Renal pelvis (tissue), 4 donors: ENCODE data around the gene LAMB1. TPM values are rescaled to one million over a fixed set of nuclear protein-coding genes. Genes with fewer than 3 reads are reported as not detected.
"Not testable (repeated sequence)": the region's sequence is repeated elsewhere in the genome, so short reads cannot be mapped to it uniquely, and the experiment has no call there.

Experiments used
- DNase-seq: peaks from one replicate; pipeline ENCODE4 v3.0.0-alpha.2; 2013
- polyA plus RNA-seq, 3 donors: library from polyadenylated mRNA; unstranded; fragments of 120-200 nt; gene quantifications; one replicate each; pipeline ENCODE4 v1.2.1, GENCODE V29; 2013; ENCODE audit not compliant: insufficient read length in 3 of 3

Gene LAMB1
- polyA plus RNA-seq, 3 donors = 618 to 855 (median 711) TPM

DNA sequence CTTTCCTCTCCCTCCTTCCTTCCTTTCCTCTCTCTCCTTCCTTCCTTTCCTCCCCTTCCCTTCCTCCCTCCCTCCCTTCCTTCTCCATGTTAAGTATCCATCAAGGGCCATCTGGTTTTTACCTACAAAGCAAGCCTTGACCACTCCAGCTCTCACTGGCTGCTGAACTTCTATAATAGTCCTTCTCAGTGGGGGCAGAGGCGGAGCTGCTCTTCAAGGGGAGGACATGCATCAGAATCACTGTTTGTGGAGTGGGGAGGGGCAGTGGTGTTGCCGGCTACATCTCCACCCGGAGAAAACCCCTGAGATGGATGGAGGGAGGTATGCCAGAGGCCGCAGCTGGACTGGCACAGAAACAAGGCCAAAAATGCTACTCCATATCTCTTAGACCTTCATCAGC lies 25.9 kb downstream of the LAMB1 start:
- DNase-seq = no peak

DNA sequence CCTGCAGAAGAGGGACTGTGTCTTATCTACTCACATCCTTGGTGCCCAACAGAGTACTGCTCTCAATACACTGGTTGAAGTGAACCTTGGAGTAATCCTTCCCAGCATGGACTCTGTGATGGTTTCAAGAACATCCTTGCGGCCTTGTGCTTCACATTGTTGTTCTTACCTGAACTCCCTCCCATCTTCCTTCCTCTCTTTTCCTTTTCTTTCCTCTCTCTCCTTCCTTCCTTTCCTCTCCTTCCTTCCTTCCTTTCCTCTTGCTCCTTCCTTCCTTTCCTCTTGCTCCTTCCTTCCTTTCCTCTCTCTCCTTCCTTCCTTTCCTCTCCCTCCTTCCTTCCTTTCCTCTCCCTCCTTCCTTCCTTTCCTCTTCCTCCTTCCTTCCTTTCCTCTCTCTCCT lies 26.3 kb downstream of the LAMB1 start:
- no peak for DNase-seq

DNA sequence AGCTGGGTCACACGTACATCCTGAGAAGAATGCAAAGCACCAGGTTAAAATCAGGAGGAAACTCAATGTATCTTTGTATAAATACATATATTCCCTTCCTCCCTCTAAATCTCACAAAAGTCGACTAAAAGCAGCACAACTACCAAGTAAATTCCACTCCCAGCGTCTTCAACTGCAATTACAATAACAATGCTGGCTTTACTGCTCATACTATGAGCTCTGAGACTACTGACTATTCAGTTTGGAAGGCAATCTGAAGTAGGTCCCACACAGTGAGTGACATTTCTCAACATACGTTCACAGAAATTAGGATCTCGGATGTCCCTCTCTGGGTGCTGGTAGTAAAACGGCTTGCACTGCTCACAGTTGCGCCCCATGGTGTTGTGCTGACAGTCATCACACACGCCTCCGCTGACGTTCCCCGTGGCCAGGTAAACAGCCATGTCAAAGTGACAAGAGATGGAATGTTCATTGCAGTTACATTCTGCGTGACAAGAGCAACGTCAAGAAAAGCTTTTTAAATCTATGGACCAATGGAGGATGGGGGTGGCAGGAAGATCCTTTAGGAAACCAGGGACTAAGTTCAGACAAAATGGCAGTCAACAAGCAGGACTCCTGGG lies 27.5 kb downstream of the LAMB1 start:
- DNase-seq = no peak

DNA sequence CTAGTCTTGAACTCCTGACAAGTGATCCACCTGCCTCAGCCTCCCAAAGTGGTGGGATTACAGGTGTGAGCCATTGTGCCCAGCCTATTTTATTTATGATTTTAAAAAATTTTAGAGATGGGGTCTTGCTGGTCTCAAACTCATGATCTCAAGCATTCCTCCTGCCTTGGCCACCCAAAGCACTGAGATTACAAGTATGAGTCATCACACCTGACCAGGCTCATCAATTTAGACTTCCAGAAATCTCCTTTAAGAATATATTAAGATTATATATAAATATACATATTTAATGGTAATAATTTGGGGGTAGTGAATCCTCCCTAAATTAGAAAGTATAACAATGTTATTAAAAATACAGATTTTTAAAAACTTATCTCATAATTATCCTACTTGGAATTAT lies 29.1 kb downstream of the LAMB1 start:
- DNase-seq = no peak

DNA sequence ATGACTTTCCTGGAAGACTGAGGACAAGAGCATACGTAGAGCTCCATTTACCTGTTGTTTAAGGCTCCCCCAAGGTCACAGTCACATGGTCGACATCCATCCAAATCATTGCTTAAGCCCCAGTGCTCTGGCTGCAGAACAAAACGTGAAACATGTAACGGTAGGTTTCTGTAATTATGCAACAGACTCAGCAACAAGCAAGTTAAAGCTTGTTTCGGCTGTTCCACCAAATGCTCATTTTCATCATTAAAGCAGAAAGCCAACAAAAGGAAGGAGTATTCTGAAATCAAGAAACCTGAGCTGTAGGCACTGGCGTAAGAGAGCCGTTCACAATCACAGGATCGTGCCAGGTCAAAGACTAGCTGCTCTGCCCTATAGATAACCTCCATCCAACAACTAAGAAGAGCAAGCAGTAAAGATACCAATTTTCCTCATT lies 30.0 kb downstream of the LAMB1 start:
- no peak for DNase-seq

DNA sequence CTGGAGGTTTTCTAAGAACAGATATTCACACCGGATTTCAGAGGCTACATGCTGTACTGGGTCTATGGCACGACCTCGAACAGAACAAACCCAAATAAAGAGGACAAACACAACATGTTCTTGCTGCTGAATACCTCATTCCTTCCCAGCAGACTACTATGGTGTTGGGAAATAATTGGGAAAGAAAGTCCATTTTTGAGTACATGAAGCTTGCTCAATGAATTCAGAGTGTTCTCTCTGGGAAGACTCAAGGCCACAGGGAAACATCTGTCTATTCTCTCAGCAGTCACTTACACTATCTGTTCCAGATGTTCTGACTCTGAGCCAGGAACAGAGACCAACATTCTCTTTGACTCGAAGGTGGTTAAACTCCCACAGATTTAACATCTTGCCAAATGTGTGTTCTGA lies 30.9 kb downstream of the LAMB1 start:
- no peak for DNase-seq

DNA sequence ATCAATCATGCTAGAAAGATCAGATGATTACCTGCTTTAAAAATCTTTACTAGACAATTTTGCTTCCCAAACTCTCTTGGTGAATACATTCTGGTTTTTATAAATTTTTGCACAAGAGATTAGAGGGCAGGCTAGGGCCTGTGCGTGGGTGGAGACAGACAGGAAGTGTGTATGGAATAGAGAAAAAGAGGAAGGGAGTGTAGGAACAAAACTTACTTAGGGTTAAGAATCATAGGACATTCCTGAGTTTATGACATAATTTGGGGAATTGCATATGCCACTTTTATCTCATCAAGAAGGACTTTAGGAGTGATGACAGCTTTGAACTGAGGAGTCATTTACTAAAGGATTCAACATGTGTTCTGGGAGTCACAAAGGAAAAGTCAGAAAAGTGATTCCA lies 31.3 kb downstream of the LAMB1 start:
- DNase-seq = no peak

DNA sequence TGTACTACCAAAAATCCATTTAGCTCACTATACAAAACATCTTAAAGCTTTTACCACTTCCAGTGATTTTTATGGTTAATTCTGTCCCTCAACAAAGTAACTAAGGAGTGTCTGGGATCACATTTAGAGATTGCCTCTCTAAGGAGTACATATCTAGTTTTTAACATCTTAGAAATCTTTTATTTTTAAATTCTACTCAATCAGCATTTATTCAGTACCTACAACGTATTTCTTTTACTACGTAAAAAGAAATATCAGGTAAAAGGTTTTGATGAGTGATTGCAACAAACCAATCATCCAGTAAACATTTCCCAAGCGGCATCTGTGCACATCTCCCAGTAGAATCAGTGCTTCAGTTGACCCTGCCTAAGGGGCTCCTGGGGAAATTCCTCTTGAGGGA lies 31.9 kb downstream of the LAMB1 start:
- no peak for DNase-seq

DNA sequence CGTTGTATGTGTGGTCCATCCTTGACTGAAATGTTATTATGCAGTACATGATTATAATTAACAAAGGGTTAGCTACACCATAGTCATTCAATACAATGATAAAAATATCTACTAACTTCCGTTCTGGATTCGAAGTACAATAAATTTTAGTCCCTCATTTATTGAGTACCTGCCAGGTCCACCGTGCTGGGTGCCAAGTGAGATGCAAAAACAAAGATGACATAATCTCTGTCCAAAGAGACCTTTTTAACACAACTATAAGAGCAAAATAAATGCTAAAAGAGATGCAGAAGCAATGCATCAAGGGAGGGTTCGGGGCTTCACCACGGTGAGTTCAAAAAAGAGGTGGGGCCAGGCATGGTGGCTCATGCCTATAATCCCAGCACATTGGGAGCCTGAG lies 33.1 kb downstream of the LAMB1 start:
- no peak for DNase-seq

DNA sequence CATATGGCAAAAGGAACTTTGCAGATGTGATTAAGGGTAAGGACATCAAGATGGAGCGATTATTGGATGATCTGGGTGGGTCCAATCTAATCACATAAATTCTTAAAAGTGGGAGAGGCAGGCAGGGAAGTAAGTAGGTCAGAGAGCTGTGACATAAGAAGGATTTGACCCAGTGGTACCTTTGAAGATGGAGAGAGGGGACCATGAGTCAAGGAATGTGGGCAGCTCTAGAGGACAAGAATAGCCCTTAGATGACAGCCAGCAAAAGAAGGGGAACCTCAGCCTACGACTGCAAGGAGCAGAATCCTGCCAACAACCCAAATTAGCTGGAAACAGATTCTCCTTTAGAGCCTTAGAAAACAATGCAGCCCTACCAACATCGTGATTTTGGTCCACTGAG lies 34.5 kb downstream of the LAMB1 start:
- DNase-seq = no peak

DNA sequence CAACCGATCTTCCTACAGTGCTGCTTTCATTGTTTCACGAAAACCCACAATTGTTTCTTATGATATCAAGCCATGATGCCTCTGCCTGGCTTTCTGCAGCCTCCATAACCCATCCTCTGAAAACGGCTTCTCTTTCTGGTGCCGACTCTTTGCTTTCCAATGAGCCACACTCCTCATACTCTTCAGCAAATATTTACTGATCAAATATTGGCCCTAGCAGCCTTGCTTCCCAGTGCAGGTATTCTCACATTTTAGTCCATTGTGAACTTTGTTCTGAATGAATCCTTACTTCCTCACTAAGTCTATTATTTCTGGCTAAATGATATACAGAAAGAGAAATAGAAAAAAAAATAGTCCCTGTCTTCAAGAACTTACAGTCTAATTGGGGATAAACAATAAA lies 35.5 kb downstream of the LAMB1 start:
- no peak for DNase-seq

DNA sequence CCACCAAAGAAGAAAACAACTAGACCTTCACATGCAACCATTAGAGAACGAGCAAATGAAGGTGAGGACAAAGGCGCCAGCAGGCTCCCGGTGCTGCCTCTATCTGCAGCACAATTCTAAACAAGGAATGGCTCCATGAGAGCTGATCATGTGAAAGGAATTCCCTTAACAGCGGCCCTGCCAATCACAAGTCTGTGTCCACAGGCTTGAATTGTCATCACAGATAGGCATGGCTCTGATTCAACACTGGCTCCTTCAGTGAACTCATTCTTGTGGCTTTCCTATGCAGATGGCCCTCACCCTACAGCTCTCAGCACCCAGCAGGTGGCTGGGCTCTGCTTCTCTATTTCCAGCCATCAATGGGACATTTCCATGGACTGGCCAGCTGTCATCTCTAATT lies 36.2 kb downstream of the LAMB1 start:
- no peak for DNase-seq

DNA sequence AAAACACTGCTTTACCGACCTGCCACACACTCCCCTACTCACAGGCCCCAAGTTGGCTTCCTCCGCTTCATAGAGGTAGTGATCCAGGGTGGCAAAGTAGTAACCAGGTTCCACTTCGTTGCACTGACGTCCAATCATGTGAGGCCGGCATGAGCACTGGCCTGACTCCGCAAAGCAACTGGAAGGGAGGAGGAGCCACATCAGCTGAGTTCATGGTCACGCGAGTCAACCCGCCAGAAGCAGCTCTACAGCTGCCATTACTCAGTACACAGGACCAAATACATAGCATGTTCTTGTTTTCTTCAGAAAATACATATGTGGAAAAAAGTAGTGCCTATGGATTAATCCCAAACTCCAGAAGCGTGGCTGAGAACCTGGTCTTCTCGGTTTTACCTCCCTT lies 38.5 kb downstream of the LAMB1 start:
- no peak for DNase-seq

DNA sequence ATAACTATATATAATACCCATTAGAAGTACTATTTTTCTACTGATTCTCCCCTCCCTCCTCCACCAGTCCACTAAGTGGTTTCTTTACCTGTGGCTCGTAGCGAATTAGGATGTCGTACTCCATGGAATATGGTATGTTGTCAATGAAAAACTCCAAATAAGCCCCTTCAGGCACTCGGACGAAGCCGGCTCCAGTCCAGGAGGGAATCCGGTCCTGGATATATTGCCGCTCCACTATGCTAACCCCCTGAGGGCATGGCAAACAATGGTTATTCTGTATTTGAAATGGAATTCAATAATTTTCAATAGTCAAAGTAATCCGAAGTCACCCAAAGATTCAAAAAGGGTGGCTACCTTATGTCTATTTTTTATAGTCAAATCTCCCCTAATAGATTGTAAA lies 40.1 kb downstream of the LAMB1 start:
- DNase-seq = no peak

DNA sequence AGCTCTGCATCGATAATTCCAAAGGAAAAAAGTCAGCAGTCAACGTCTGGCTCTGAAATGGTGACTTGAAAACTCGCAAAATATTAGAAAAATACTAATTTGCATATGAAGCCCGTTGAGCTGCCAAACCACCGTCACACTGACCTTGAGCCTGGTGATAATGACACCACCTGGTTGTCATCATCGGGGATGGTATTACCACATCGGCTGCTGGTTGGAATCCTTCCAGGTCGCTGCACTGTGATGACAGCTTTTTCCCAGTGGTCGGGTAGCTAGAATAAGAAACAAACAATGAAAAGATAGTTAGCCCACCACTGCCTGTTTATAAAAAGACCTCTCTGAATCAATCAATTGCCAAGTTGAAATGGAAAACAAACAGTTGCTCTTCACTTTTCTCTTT lies 41.6 kb downstream of the LAMB1 start:
- DNase-seq = no peak

DNA sequence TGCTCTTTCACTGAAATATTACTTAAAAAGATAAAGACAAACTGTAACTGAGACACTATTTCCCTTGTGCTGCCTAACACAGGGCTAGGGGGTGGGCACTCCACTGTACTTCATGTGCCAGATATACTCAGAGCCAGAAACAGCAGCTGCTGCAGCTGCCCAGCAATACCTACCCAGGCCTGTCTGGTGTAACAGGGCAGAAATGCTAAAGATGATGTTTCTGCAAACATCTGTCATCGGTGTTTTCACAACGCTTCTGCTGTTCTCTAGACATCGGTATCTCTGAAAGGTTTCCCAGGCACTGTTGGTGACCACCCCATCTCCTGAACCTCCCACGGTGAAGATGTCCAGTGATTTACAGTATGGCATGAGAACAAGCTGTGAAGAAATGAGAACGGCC lies 42.7 kb downstream of the LAMB1 start:
- no peak for DNase-seq

DNA sequence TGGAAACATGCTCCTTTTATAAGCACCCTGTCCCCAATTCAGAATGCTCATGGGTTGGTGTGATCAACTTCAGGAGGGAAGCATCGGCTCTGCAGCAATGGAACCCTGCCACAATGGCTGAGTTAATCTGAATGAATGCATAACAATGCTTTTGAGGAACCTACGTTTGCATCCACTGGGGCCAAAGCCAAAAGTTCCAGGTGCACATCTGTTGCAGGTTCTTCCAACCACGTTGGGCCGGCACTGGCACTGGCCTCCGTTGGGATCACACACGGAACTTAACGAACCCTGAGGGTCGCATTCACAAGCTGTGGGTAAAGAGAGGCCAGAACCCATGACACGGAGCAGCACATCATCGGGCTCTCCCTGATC lies 43.4 kb downstream of the LAMB1 start:
- no peak for DNase-seq

DNA sequence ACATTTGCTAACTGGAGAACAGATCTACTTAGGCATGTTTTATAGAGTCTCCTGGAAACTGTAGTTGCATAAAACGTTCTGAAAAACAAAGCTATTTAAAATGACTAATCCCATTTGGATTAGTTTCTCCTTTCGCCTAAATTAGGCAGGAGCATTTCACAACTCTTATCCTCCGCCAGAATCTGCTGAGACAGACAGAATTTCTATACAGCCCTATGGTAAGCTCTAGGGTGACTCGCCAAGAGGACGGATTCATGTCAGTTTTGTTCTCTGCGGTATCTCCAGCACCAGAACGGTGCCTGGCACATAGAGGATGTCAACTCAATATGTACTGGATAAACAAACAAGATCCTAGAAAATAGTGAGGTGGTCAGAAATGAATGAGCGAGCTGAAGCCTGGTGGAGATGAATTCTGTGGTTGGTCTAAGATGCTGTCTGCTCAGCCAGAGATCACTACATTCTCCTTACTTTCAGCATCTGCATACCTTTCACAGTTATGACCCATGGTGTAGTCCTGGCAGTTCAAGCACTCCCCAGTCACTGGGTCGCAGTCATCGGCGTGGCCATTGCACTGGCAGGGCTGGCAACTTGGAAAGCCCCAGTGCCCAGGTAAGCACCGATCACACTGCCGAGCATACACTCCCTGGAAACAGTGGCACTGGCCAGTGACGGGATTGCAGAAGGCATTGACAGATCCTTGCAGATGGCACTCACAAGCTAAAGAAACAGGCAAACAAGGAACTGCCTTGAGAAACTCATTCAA lies 44.0 kb downstream of the LAMB1 start:
- DNase-seq = no peak

DNA sequence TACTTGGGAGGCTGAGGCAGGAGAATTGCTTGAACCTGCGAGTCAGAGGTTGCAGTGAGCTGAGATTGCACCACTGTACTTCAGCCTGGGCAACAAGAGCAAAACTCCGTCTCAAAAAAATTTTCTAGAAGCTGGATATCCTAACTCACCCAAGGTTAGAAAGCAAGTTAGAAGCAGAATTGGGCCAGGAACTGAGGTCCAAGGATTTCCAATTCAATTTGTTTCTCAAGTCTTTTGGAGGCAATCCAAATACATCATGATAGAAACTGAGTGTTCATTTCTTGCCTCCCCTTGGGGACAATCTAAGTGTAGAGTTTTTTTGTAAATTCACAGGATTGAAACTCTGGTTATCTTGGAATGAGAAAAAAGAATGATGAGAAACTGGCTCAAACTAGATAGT lies 45.5 kb downstream of the LAMB1 start:
- no peak for DNase-seq

DNA sequence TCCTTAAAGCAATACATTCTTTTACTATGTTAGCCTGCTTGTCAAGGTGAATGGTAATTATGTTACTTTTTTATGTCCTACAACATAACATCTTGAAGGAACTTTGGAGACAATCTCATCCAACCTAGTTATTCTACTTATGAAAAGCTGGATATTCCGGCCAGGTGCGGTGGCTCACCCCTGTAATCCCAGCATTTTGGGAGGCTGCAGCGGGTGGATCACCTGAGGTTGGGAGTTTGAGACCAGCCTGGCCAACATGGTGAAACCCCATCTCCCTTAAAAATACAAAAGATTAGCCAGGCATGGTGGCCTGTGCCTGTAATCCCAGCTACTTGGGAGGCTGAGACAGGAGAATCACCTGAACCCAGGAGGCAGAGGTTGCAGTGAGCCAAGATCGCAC lies 46.0 kb downstream of the LAMB1 start:
- not testable (repeated sequence) for DNase-seq

DNA sequence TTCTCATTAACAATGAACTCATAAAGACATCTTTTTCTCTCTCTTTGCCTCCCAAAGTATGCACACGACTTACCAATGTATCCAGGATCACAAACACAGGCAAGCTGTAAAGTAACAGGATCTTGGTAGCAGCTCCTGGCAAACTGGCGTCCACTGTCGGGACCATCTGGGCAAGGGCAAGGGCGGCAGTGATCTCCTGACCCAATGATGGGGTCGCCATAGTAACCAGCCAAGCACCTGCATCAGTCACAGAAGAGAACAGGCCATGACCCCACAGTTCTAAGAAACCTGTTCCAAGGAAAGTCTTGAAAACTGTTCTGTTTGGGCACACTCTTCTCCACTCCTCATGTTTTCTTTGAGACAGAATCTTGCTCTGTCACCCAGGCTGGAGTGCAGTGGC lies 47.6 kb downstream of the LAMB1 start:
- no peak for DNase-seq

DNA sequence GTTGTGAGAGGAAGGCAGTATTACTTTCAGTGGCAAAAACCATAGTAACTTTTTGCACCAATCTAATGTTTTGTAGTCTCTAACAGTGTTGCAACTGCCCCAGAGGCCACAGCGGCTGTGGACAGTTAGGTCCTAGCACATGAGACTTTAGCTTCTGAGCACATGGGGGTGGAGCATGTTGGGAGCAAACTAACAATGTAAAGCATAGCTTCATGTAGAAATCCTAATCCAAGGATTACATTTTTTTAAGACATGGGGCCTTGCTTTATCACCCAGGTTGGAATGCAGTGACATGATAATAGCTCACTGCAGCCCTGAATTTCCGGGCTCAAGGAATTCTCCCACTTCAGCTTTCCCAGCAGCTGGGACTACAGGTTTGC lies 49.0 kb downstream of the LAMB1 start:
- DNase-seq = no peak

DNA sequence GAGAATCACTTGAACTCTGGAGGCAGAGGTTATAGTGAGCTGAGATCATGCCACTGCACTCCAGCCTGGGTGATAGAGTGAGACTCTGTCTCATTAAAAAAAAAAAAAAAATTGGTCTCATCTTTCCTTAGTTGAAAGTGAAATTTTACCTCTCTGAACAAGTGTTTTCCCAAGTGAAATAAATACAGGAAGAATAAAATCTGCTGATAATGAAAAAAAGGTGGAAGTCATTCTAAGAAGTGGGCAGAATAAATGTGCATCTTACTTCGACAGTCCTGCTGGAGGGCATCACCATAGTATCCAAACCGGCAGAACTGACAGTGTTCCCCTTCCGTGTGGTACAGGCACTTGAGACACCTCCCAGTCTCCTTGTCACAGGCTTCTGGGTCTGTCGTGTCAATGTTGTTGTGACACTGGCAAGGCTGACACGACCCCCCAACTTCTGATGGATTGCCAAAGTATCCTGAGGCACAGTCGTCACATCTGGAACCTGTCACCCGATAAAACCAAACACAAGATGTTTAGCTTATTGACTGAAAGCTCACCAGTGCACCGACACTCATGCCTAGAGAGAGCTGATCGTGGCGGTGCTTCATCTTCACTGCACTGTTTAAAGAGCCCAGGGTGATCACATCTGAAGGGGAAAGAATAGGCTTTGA lies 49.6 kb downstream of the LAMB1 start:
- no peak for DNase-seq

DNA sequence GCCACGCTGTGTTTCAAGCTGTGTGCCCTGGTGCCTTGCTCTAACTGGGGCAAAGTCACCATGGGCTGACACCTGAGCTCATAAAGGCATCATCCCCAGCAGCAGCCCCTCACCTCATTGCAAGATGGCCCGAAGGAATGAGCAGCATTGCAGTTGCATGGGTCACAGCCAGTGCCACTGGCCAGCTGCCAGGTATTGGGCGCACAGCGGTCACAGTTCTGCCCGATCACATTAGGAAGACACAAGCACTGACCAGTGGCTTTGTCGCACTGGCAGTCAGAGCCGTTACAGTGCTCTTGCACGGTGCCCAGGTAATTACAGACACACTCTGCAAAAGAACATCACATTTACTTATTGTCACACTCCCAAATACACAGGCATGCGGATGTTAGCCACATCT lies 51.1 kb downstream of the LAMB1 start:
- DNase-seq = no peak
